GM10266 (cell line): ENCODE measurements around the gene ARIH2.

Experiments
- DNase-seq: peaks from one replicate; pipeline ENCODE4 v3.0.0; 2012; ENCODE audit errors: extremely low spot score
- CTCF ChIP-seq: IDR thresholded peaks from 2 replicates; pipeline ENCODE4 v1.5.1; 2012; ENCODE audit warnings: mild to moderate bottlenecking, low read depth; ENCODE audit not compliant: control insufficient read depth, insufficient read depth; ENCODE audit errors: missing control alignments

The ARIH2 gene

GRCh38 chr3:49022688-49023171 is 104.1 kb downstream of the ARIH2 start:
- DNase-seq = no peak
- TF ChIP-seq CTCF = no peak

GRCh38 chr3:49023775-49024174 is 105.1 kb downstream of the ARIH2 start:
- no peak for DNase-seq
- TF ChIP-seq CTCF = no peak

GRCh38 chr3:49024449-49024848 is 105.8 kb downstream of the ARIH2 start:
- no peak for DNase-seq
- no peak for TF ChIP-seq CTCF

GRCh38 chr3:49025005-49025792 is 106.6 kb downstream of the ARIH2 start:
- no peak for DNase-seq
- TF ChIP-seq CTCF = no peak

GRCh38 chr3:49025793-49026520 is 107.3 kb downstream of the ARIH2 start:
- no peak for DNase-seq
- no peak for TF ChIP-seq CTCF

GRCh38 chr3:49026536-49026935 is 107.9 kb downstream of the ARIH2 start:
- no peak for TF ChIP-seq CTCF
- DNase-seq = no peak

- DNase-seq = no peak
- no peak for TF ChIP-seq CTCF
These were observed 109.0 kb downstream of the ARIH2 start for GRCh38 chr3:49027634-49028033.
